T-helper 1 cell treated with Interleukin-12 subunit alpha and Interleukin-12 subunit beta and Interleukin-4 antibody, amounts not matched to agents 30 μg/mL and 1 μg/mL, for 36 hours (primary cell): Measurements from ENCODE around the gene DNAJA2.
"Not testable (repeated sequence)": the region's sequence is repeated elsewhere in the genome, so short reads cannot be mapped to it uniquely, and the experiment has no call there.

Source experiments
- H3K27ac Mint-ChIP-seq: one replicate; pipeline ENCODE4 v1.8.0; 2021; ENCODE audit warnings: mild to moderate bottlenecking, mixed read lengths
- H3K27me3 Mint-ChIP-seq: one replicate; pipeline ENCODE4 v1.8.0; 2021; ENCODE audit warnings: low read depth, mixed read lengths
- H3K36me3 Mint-ChIP-seq: one replicate; pipeline ENCODE4 v1.8.0; 2021; ENCODE audit warnings: low read depth, mixed read lengths
- H3K4me1 Mint-ChIP-seq: one replicate; pipeline ENCODE4 v1.8.0; 2021; ENCODE audit warnings: low read depth, mixed read lengths
- H3K4me3 Mint-ChIP-seq: one replicate; pipeline ENCODE4 v1.8.0; 2021; ENCODE audit warnings: mild to moderate bottlenecking, moderate library complexity, mixed read lengths
- H3K9me3 Mint-ChIP-seq: one replicate; pipeline ENCODE4 v1.8.0; 2021; ENCODE audit warnings: mixed read lengths

Gene DNAJA2

GRCh38 chr16:46973207-46973995 lies at the start of gene DNAJA2:
TSS of gene DNAJA2 (minus strand) at chr16:46973674. CDS start at chr16:46973572, 102 bp downstream.
- Mint-ChIP-seq H3K27ac (peak within 1 kb of the TSS; percentile 98), H3K4me3 (peak within 1 kb of the TSS; percentile 98), H3K36me3 (peaks cover 21% of the 10 kb centered on the region), H3K9me3 (no peaks in the 10 kb centered on the region), H3K4me1 (peaks cover 43% of the 10 kb centered on the region), H3K27me3 (no peaks in the 10 kb centered on the region)

GRCh38 chr16:47019568-47019967 lies 46.1 kb upstream of the DNAJA2 start:
- Mint-ChIP-seq H3K27ac (no peak overlapping the region), H3K27me3 (peaks cover 8% of the 10 kb centered on the region), H3K9me3 (no peaks in the 10 kb centered on the region), H3K4me1 (peaks cover 18% of the 10 kb centered on the region), H3K36me3 (no peaks in the 10 kb centered on the region), H3K4me3 (no peak overlapping the region)

GRCh38 chr16:47018223-47018891 lies 44.9 kb upstream of the DNAJA2 start:
- Mint-ChIP-seq H3K9me3 (no peaks in the 10 kb centered on the region), H3K4me3 (no peak overlapping the region), H3K27me3 (peaks cover 8% of the 10 kb centered on the region), H3K36me3 (no peaks in the 10 kb centered on the region), H3K27ac (no peak overlapping the region), H3K4me1 (peaks cover 17% of the 10 kb centered on the region)

GRCh38 chr16:47017636-47018035 lies 44.2 kb upstream of the DNAJA2 start:
- Mint-ChIP-seq H3K27me3 (peaks cover 8% of the 10 kb centered on the region), H3K36me3 (no peaks in the 10 kb centered on the region), H3K9me3 (no peaks in the 10 kb centered on the region), H3K4me1 (peaks cover 17% of the 10 kb centered on the region), H3K27ac (no peak overlapping the region), H3K4me3 (no peak overlapping the region)

- no peak overlapping the region for H3K27ac Mint-ChIP-seq
- peak overlapping the region; percentile 12 for H3K4me3 Mint-ChIP-seq
Measured at GRCh38 chr16:47016700-47017133, 43.2 kb upstream of the DNAJA2 start.

GRCh38 chr16:47013910-47014309 lies 40.4 kb upstream of the DNAJA2 start:
- Mint-ChIP-seq H3K27me3 (peaks cover 8% of the 10 kb centered on the region), H3K27ac (no peak overlapping the region), H3K36me3 (no peaks in the 10 kb centered on the region), H3K4me1 (peaks cover 17% of the 10 kb centered on the region), H3K4me3 (no peak overlapping the region), H3K9me3 (peaks cover 6% of the 10 kb centered on the region)

More at GRCh38 chr16:47016700-47017133, 43.2 kb upstream of the DNAJA2 start:
- H3K27me3 Mint-ChIP-seq: peaks cover 8% of the 10 kb centered on the region
- peaks cover 17% of the 10 kb centered on the region for H3K4me1 Mint-ChIP-seq
- peaks cover 4% of the 10 kb centered on the region for H3K9me3 Mint-ChIP-seq
- no peaks in the 10 kb centered on the region for H3K36me3 Mint-ChIP-seq

- Mint-ChIP-seq H3K27ac (no peak overlapping the region), H3K4me3 (no peak overlapping the region), H3K27me3 (peaks cover under 1% of the 10 kb centered on the region), H3K4me1 (peaks cover 16% of the 10 kb centered on the region), H3K9me3 (peaks cover 6% of the 10 kb centered on the region), H3K36me3 (no peaks in the 10 kb centered on the region)
Measured at GRCh38 chr16:47013172-47013571, 39.7 kb upstream of the DNAJA2 start.

GRCh38 chr16:47010812-47011211 lies 37.3 kb upstream of the DNAJA2 start:
- H3K27me3 Mint-ChIP-seq, H3K4me1 Mint-ChIP-seq, H3K4me3 Mint-ChIP-seq, H3K9me3 Mint-ChIP-seq, H3K27ac Mint-ChIP-seq, H3K36me3 Mint-ChIP-seq: not testable (repeated sequence)

- Mint-ChIP-seq H3K27ac (no peak overlapping the region), H3K27me3 (no peaks in the 10 kb centered on the region), H3K36me3 (no peaks in the 10 kb centered on the region), H3K9me3 (peaks cover 6% of the 10 kb centered on the region), H3K4me3 (no peak overlapping the region), H3K4me1 (peaks cover 1% of the 10 kb centered on the region)
Measured at GRCh38 chr16:47008612-47009011, 35.1 kb upstream of the DNAJA2 start.

- H3K4me3 Mint-ChIP-seq: no peak overlapping the region
- no peaks in the 10 kb centered on the region for H3K27me3 Mint-ChIP-seq
- H3K36me3 Mint-ChIP-seq: no peaks in the 10 kb centered on the region
- no peak overlapping the region for H3K27ac Mint-ChIP-seq
- H3K4me1 Mint-ChIP-seq: peaks cover 1% of the 10 kb centered on the region
- peaks cover 6% of the 10 kb centered on the region for H3K9me3 Mint-ChIP-seq
Measured at GRCh38 chr16:47008174-47008573, 34.7 kb upstream of the DNAJA2 start.

- no peaks in the 10 kb centered on the region for H3K36me3 Mint-ChIP-seq
- no peaks in the 10 kb centered on the region for H3K9me3 Mint-ChIP-seq
- H3K27ac Mint-ChIP-seq: no peak overlapping the region
- no peaks in the 10 kb centered on the region for H3K27me3 Mint-ChIP-seq
- no peak overlapping the region for H3K4me3 Mint-ChIP-seq
- H3K4me1 Mint-ChIP-seq: peaks cover 1% of the 10 kb centered on the region
Measured at GRCh38 chr16:47004652-47005051, 31.2 kb upstream of the DNAJA2 start.

- not testable (repeated sequence) for H3K27me3 Mint-ChIP-seq, H3K9me3 Mint-ChIP-seq, H3K27ac Mint-ChIP-seq, H3K4me1 Mint-ChIP-seq, H3K36me3 Mint-ChIP-seq, H3K4me3 Mint-ChIP-seq
Measured at GRCh38 chr16:47000066-47000465, 26.6 kb upstream of the DNAJA2 start.

- Mint-ChIP-seq H3K36me3 (no peaks in the 10 kb centered on the region), H3K27me3 (no peaks in the 10 kb centered on the region), H3K4me3 (no peak overlapping the region), H3K9me3 (peaks cover 6% of the 10 kb centered on the region), H3K4me1 (peaks cover 9% of the 10 kb centered on the region), H3K27ac (no peak overlapping the region)
Measured at GRCh38 chr16:46997844-46998243, 24.4 kb upstream of the DNAJA2 start.

GRCh38 chr16:46996952-46997458 lies 23.5 kb upstream of the DNAJA2 start:
- peaks cover 6% of the 10 kb centered on the region for H3K9me3 Mint-ChIP-seq
- no peak overlapping the region for H3K27ac Mint-ChIP-seq
- H3K4me3 Mint-ChIP-seq: no peak overlapping the region
- H3K27me3 Mint-ChIP-seq: no peaks in the 10 kb centered on the region
- peaks cover 9% of the 10 kb centered on the region for H3K4me1 Mint-ChIP-seq
- H3K36me3 Mint-ChIP-seq: no peaks in the 10 kb centered on the region

GRCh38 chr16:46996391-46996790 lies 22.9 kb upstream of the DNAJA2 start:
- Mint-ChIP-seq H3K27me3 (no peaks in the 10 kb centered on the region), H3K4me1 (peaks cover 9% of the 10 kb centered on the region), H3K9me3 (peaks cover 9% of the 10 kb centered on the region), H3K4me3 (no peak overlapping the region), H3K27ac (no peak overlapping the region), H3K36me3 (no peaks in the 10 kb centered on the region)
